Measurements from ENCODE around the gene USH1G.

Gene USH1G

DNA sequence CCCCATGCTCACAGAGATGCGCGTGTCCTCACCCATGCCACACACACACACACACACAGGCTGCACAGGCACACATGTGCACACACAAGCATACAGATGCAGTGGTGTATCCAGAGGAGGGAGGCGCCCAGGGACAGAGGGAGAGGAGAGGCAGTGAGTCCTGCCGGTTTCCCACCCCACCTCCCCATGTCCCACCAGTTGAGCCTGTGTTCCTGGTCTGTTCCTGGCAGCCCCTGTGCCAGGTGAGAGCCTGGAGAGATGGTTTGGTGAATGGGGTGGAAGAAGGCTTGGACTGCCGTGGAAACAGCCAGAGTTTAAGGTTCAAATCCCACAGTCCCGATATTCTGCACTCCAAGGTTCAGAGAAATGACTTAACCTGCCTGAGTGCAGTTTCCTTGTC, 19.4 kb downstream of the USH1G start:
- ATAC-seq (ENCODE audit: low read depth) (no peak), DNase-seq (ENCODE audit: low spot score) (no peak)
- no peaks in the 10 kb centered on the region for H3K36me3 ChIP-seq (ENCODE audit: low read depth)
- no peaks in the 10 kb centered on the region for H3K27me3 ChIP-seq (ENCODE audit: insufficient read depth, poor library complexity, severe bottlenecking)
- H3K4me1 ChIP-seq (ENCODE audit: insufficient read depth, poor library complexity, severe bottlenecking), result no peaks in the 10 kb centered on the region
- H3K4me3 ChIP-seq (ENCODE audit: severe bottlenecking), result no peak overlapping the region
- no peaks in the 10 kb centered on the region for H3K9me3 ChIP-seq (ENCODE audit: severe bottlenecking)
- TF ChIP-seq, protein P1, sequence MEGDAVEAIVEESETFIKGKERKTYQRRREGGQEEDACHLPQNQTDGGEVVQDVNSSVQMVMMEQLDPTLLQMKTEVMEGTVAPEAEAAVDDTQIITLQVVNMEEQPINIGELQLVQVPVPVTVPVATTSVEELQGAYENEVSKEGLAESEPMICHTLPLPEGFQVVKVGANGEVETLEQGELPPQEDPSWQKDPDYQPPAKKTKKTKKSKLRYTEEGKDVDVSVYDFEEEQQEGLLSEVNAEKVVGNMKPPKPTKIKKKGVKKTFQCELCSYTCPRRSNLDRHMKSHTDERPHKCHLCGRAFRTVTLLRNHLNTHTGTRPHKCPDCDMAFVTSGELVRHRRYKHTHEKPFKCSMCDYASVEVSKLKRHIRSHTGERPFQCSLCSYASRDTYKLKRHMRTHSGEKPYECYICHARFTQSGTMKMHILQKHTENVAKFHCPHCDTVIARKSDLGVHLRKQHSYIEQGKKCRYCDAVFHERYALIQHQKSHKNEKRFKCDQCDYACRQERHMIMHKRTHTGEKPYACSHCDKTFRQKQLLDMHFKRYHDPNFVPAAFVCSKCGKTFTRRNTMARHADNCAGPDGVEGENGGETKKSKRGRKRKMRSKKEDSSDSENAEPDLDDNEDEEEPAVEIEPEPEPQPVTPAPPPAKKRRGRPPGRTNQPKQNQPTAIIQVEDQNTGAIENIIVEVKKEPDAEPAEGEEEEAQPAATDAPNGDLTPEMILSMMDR (IDR thresholded peaks at IDR 0.05; ENCODE audit: poor library complexity, severe bottlenecking), result no peak
- H3K27ac ChIP-seq (ENCODE audit: poor library complexity, severe bottlenecking), result no peak overlapping the region

DNA sequence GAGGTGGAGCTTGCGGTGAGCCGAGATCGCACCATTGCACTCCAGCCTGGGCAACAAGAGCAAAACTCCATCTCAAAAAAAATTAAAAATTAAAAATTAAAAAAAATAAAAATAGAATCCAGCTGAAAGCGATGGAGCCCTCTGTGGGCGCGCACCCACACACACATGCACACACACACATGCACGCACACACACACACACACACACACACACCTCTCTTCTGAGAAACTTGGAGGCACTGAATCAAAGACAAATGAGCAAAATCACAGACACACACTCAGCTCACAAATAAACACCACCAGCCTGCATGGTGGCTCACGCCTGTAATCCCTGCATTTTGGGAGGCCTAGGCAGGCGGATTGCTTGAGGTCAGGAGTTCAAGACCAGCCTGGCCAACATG, 20.0 kb downstream of the USH1G start:
- Histone ChIP-seq H3K36me3 (ENCODE audit: low read depth) (no peaks in the 10 kb centered on the region), H3K4me3 (ENCODE audit: severe bottlenecking) (no peak overlapping the region), H3K9me3 (ENCODE audit: severe bottlenecking) (no peaks in the 10 kb centered on the region), H3K27ac (ENCODE audit: poor library complexity, severe bottlenecking) (no peak overlapping the region), H3K4me1 (ENCODE audit: insufficient read depth, poor library complexity, severe bottlenecking) (no peaks in the 10 kb centered on the region), H3K27me3 (ENCODE audit: insufficient read depth, poor library complexity, severe bottlenecking) (no peaks in the 10 kb centered on the region)
- no peak for DNase-seq (ENCODE audit: low spot score)
- TF ChIP-seq, protein P1 (IDR thresholded peaks at IDR 0.05; ENCODE audit: poor library complexity, severe bottlenecking), result no peak
- ATAC-seq (ENCODE audit: low read depth), result no peak

DNA sequence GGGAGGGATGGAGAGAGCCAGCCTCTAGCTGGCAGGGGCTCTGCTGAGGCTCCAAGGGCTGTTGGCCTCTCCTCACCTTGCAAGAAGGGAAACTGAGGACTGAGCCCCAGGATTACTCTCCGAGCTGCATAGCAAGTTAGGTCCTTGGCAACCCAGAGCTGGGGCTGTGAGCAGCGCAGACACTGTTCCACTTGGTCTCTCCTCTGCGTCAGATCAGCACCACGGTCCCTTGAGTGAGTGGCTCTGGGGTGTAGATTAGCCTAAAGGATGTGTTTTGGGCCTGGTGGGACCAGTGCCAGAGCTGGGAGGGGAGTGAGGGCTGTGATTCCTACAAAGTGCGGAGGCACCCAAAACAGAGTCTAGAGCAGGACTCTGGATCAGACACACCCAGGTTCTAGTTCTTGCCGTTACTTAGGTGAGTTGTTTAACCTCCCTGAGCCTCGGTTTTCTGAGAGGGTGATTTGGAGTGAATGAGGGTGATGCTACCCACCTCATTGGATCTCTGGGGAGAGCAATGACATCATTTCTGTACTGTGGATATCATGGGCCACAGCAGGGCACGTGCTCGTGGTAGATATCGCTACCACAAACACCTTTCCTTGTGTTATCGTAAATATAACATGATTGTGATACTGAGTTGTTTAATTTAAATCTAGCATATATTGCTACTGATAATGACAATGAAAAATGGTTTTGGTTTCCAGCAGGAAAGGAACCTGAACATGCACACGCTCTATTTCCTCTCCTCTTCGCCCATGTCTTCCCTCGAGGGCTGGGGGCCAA, 21.5 kb downstream of the USH1G start:
- no peak overlapping the region for H3K4me3 ChIP-seq (ENCODE audit: severe bottlenecking)
- peaks cover 3% of the 10 kb centered on the region for H3K27me3 ChIP-seq (ENCODE audit: insufficient read depth, poor library complexity, severe bottlenecking)
- no peaks in the 10 kb centered on the region for H3K36me3 ChIP-seq (ENCODE audit: low read depth)
- H3K4me1 ChIP-seq (ENCODE audit: insufficient read depth, poor library complexity, severe bottlenecking), result no peaks in the 10 kb centered on the region
- TF ChIP-seq, protein P1 (IDR thresholded peaks at IDR 0.05; ENCODE audit: poor library complexity, severe bottlenecking), result no peak
- no peak for DNase-seq (ENCODE audit: low spot score)
- ATAC-seq (ENCODE audit: low read depth), result no peak
- no peaks in the 10 kb centered on the region for H3K9me3 ChIP-seq (ENCODE audit: severe bottlenecking)
- no peak overlapping the region for H3K27ac ChIP-seq (ENCODE audit: poor library complexity, severe bottlenecking)

DNA sequence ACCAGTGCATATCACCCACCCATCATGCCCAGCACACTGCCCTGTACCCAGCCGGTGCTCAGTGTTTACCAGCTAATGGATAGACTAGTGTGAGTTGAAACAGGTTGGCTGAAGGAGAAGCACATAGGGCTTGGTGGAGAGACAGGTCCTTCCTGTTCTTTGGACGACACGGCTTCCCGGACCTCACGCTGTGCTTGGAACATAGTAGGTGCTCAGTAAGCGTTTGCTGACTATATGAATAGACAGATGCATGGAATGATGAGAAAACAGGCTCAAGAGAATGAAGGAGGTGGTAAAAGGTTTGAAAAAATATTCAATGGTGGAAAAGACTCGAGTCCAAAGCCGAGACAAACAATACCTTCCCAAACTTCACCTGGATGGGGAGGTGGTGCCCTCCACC, 22.8 kb downstream of the USH1G start:
- Histone ChIP-seq H3K27me3 (ENCODE audit: insufficient read depth, poor library complexity, severe bottlenecking) (peaks cover 10% of the 10 kb centered on the region), H3K9me3 (ENCODE audit: severe bottlenecking) (no peaks in the 10 kb centered on the region), H3K4me3 (ENCODE audit: severe bottlenecking) (no peak overlapping the region), H3K36me3 (ENCODE audit: low read depth) (no peaks in the 10 kb centered on the region), H3K4me1 (ENCODE audit: insufficient read depth, poor library complexity, severe bottlenecking) (no peaks in the 10 kb centered on the region), H3K27ac (ENCODE audit: poor library complexity, severe bottlenecking) (no peak overlapping the region)
- ATAC-seq (ENCODE audit: low read depth), result no peak
- TF ChIP-seq, protein P1 (IDR thresholded peaks at IDR 0.05; ENCODE audit: poor library complexity, severe bottlenecking), result no peak
- no peak for DNase-seq (ENCODE audit: low spot score)

DNA sequence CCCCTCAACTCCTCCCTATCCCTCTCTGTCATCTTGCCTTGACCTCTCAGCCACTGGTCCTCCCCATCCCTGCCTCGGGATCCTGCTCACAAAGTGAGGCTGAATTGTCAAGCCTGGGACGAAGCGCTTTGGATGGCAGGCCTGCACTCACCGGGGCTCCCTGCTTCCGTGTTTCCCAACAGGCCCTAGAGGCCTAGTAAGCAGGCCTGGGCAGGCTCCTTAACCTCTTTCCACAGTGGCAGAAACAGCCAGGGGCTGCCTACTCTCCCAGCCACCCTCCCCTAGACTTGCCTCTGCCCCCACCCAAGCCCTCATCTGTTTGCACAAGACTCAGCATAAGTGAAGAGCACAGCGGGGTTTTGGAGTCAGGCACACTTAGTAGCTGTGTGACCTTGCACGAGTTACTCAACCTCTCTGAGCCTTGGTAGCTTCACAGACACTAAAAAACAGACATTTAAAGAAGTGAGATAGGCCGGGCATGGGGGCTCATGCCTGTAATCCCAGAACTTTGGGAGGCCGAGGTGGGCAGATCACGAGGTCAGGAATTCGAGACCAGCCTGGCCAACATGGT, 24.6 kb downstream of the USH1G start:
- Histone ChIP-seq H3K4me3 (ENCODE audit: severe bottlenecking) (no peak overlapping the region), H3K9me3 (ENCODE audit: severe bottlenecking) (no peaks in the 10 kb centered on the region), H3K4me1 (ENCODE audit: insufficient read depth, poor library complexity, severe bottlenecking) (no peaks in the 10 kb centered on the region), H3K27me3 (ENCODE audit: insufficient read depth, poor library complexity, severe bottlenecking) (peaks cover 28% of the 10 kb centered on the region), H3K36me3 (ENCODE audit: low read depth) (no peaks in the 10 kb centered on the region), H3K27ac (ENCODE audit: poor library complexity, severe bottlenecking) (no peak overlapping the region)
- DNase-seq (ENCODE audit: low spot score) (peak; percentile 58), ATAC-seq (ENCODE audit: low read depth) (no peak)
- TF ChIP-seq, protein P1 (IDR thresholded peaks at IDR 0.05; ENCODE audit: poor library complexity, severe bottlenecking), result no peak

Measured in RWPE2 (cell line).